ENCODE results near the gene SKIDA1. TPM values are rescaled to one million over a fixed set of nuclear protein-coding genes. Genes with fewer than 3 reads are reported as not detected.
"Not testable (repeated sequence)": the region's sequence is repeated elsewhere in the genome, so short reads cannot be mapped to it uniquely, and the experiment has no call there.

The SKIDA1 gene
- 5.0 and 9.0 TPM in 2 replicates for total RNA-seq (2014; rRNA removed; shearing (Covaris generic); ENCODE audit: low replicate concordance)

- in situ Hi-C loops (cut with HindIII; ENCODE audit: low pct_unique_long_range_greater_than_20kb, low sequenced_read_pairs): no loop called here
- peak; percentile 89 for DNase-seq (ENCODE audit: low read depth)
These were observed at the start of gene SKIDA1 for GRCh38 chr10:21525367-21526187. Gene SKIDA1, minus strand, starts transcription at chr10:21525682. Its CDS starts 7,860 bp downstream, at chr10:21517822.

DNA sequence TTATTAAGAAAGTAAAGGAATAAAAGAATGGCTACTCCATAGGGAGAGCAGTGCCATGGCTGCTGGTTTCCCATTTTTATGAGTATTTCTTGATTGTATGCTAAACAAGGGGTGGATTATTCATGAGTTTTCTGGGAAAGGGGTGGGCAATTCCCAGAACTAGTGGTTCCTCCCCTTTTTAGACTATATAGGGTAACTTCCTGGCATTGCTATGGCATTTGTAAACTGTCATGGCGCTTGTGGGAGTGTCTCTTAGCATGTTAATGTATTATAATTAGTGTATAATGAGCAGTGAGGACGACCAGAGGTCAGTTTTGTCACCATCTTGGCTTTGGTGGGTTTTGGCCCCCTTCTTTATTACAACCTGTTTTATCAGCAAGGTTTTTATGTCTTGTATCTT, 49.0 kb upstream of the SKIDA1 start:
- DNase-seq (ENCODE audit: low read depth); in situ Hi-C loops (cut with HindIII; ENCODE audit: low pct_unique_long_range_greater_than_20kb, low sequenced_read_pairs): not testable (repeated sequence)

DNA sequence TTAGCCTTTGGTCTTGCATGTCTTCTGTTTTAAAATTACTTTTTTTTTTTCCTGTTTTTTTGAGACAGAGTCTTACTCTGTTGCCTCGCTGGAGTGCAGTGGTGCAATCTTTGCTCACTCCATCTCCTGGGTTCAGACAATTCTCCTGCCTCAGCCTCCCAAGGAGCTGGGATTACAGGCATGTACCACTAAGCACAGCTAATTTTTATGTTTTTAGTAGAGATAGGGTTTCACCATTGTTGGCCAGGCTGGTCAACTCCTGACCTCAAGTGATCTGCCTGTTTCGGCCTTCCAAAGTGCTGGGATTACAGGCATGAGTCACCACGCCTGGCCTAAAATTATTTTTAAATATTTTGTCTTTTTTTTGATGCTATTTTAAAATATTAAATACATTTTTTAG, 47.1 kb upstream of the SKIDA1 start:
- in situ Hi-C loops (cut with HindIII; ENCODE audit: low pct_unique_long_range_greater_than_20kb, low sequenced_read_pairs): no loop called here
- DNase-seq (ENCODE audit: low read depth): no peak

- in situ Hi-C loops (cut with HindIII; ENCODE audit: low pct_unique_long_range_greater_than_20kb, low sequenced_read_pairs): no loop called here
- no peak for DNase-seq (ENCODE audit: low read depth)
These were observed 45.5 kb upstream of the SKIDA1 start for GRCh38 chr10:21570761-21571521.

GRCh38 chr10:21558984-21559383, 33.5 kb upstream of the SKIDA1 start:
- in situ Hi-C loops (cut with HindIII; ENCODE audit: low pct_unique_long_range_greater_than_20kb, low sequenced_read_pairs); DNase-seq (ENCODE audit: low read depth): not testable (repeated sequence)

DNA sequence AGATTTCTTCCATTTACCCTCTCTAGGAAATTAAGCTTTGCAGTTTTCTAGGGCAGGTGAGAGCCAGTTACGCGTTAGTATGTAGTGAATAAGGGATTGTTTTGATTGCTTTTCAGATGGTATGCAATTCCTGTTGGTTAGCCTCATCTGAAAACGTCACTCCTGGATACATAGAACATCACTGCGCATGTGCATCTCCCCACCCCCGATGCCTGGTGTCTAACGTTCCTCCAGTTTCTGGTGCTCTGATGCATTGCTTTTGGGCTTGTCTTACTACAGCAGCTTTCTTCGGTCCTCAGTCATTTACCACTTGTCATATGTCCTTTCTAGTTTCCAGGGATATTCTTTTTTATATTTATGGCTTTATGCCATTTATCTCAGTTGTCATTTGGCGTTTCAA, 31.0 kb upstream of the SKIDA1 start:
- in situ Hi-C loops (cut with HindIII; ENCODE audit: low pct_unique_long_range_greater_than_20kb, low sequenced_read_pairs): no loop called here

DNA sequence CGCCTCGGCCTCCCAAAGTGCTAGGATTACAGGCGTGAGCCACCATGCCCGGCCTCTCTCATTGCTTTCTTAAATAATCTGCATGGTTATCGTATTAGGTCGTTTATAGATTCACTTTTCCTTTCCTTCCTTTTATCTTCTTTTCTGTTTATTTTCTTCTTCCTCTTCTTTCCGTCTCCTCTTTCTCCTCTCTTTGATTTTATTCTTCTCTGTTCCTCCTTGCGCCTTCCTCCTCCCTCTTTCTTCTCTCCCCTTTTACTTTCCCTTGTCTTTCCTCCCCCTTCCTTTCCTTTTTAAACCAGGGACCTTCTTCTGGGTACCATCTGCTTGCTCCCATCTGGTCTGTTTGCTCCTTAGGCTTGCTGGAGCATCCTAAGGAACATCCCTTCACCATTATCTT, 27.2 kb upstream of the SKIDA1 start:
- in situ Hi-C loops (cut with HindIII; ENCODE audit: low pct_unique_long_range_greater_than_20kb, low sequenced_read_pairs): no loop called here
- DNase-seq (ENCODE audit: low read depth): no peak

More for the DNA sequence above, 31.0 kb upstream of the SKIDA1 start:
- no peak for DNase-seq (ENCODE audit: low read depth)

GRCh38 chr10:21547246-21547645, 21.8 kb upstream of the SKIDA1 start:
- DNase-seq (ENCODE audit: low read depth): no peak
- in situ Hi-C loops (cut with HindIII; ENCODE audit: low pct_unique_long_range_greater_than_20kb, low sequenced_read_pairs): no loop called here

DNA sequence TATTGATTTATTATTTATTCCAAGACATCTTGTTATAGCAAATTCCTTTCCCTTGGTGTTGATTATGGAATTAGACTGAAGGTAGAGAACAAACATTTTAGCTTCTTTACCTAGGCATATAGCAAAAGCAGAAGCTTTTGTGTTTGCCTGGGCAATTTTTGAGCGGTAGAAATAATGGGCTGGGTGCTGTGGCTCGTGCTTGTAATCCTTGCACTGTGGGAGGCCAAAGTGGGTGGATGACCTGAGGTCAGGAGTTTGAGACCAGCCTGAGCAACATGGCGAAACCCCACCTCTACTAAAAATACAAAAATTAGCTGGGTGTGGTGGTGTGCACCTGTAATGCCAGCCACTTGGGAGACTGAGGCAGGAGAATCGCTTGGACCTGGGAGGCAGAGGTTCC, 15.2 kb upstream of the SKIDA1 start:
- in situ Hi-C loops (cut with HindIII; ENCODE audit: low pct_unique_long_range_greater_than_20kb, low sequenced_read_pairs); DNase-seq (ENCODE audit: low read depth): not testable (repeated sequence)

- no peak for DNase-seq (ENCODE audit: low read depth)
- in situ Hi-C loops (cut with HindIII; ENCODE audit: low pct_unique_long_range_greater_than_20kb, low sequenced_read_pairs): no loop called here
These were observed 11.4 kb upstream of the SKIDA1 start for GRCh38 chr10:21536874-21537273.

DNA sequence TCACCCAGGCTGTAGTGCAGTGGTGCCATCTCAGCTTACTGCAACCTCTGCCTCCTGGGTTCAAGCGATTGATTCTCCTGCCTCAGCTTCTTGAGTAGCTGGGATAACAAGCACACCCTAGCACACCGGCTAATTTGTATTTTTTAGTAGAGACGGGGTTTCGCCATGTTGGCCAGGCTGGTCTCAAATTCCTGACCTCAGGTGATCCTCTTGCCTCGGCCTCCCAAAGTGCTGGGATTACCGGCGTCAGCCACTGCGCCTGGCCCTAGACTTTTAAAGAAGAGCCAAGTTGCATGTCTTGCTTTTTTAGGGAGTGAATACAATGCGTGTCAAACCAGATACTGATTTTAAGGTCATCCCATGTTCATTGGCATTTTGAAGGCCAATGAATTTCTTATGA, 10.5 kb upstream of the SKIDA1 start:
- DNase-seq (ENCODE audit: low read depth); in situ Hi-C loops (cut with HindIII; ENCODE audit: low pct_unique_long_range_greater_than_20kb, low sequenced_read_pairs): not testable (repeated sequence)

DNA sequence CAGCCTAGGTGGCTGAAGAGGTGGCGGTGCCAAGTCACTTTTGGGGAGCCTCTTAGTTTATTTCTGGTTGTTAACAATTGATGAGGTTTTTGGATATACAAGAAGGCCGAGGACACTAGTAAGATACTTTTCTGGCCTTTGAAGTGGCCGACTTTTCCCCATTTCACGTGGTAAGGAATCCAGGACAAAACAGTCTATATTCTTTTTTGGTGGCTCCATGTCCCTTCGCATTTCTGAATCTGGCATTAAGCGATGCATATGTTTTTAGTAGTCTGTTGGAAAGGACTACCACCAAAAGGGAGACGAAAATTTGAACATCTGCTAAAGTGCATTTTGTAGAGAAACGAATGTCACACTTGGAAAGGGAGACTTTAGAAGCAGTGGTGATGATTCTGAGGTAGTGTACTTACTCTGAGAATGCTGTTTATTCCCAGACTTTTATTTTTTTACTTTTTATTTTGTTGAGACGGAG, 10.0 kb upstream of the SKIDA1 start:
- in situ Hi-C loops (cut with HindIII; ENCODE audit: low pct_unique_long_range_greater_than_20kb, low sequenced_read_pairs): no loop called here
- no peak for DNase-seq (ENCODE audit: low read depth)

GRCh38 chr10:21534604-21535493, 9.4 kb upstream of the SKIDA1 start:
- DNase-seq (ENCODE audit: low read depth): peak; percentile 65
- in situ Hi-C loops (cut with HindIII; ENCODE audit: low pct_unique_long_range_greater_than_20kb, low sequenced_read_pairs): no loop called here

GRCh38 chr10:21534280-21534586, 8.8 kb upstream of the SKIDA1 start:
- in situ Hi-C loops (cut with HindIII; ENCODE audit: low pct_unique_long_range_greater_than_20kb, low sequenced_read_pairs): no loop called here
- no peak for DNase-seq (ENCODE audit: low read depth)

GRCh38 chr10:21533467-21534279, 8.2 kb upstream of the SKIDA1 start, which contains the start of gene MLLT10:
Gene MLLT10, plus strand, starts transcription at chr10:21534232. Its CDS starts 413 bp downstream, at chr10:21534645.
- DNase-seq (ENCODE audit: low read depth): peak; percentile 96
- in situ Hi-C loops (cut with HindIII; ENCODE audit: low pct_unique_long_range_greater_than_20kb, low sequenced_read_pairs): no loop called here

GRCh38 chr10:21532694-21533466, 7.4 kb upstream of the SKIDA1 start:
- DNase-seq (ENCODE audit: low read depth): peak; percentile 70
- in situ Hi-C loops (cut with HindIII; ENCODE audit: low pct_unique_long_range_greater_than_20kb, low sequenced_read_pairs): no loop called here

- in situ Hi-C loops (cut with HindIII; ENCODE audit: low pct_unique_long_range_greater_than_20kb, low sequenced_read_pairs): no loop called here
- DNase-seq (ENCODE audit: low read depth): peak; percentile 63
These were observed 5.7 kb upstream of the SKIDA1 start for GRCh38 chr10:21531164-21531563.
